Mononuclear cell (primary cell): Measurements from ENCODE around the gene ASAP2. TPM values are rescaled to one million over a fixed set of nuclear protein-coding genes. Genes with fewer than 3 reads are reported as not detected.

Source experiments
- H3K27me3 ChIP-seq: 2 replicates; pipeline ENCODE4 v1.6.0; 2011; ENCODE audit warnings: low read length, control low read depth; ENCODE audit not compliant: insufficient read depth
- H3K4me1 ChIP-seq: 2 replicates; pipeline ENCODE4 v1.5.1; 2011; ENCODE audit warnings: mild to moderate bottlenecking, low read length, control low read depth; ENCODE audit not compliant: insufficient read depth
- H3K4me3 ChIP-seq: 2 replicates; pipeline ENCODE4 v1.5.1; 2011; ENCODE audit warnings: mild to moderate bottlenecking, low read length, moderate library complexity
- H3K9me3 ChIP-seq: 2 replicates; pipeline ENCODE4 v1.5.1; 2011; ENCODE audit warnings: low read depth, mild to moderate bottlenecking, control low read depth, low read length
- total RNA-seq: library from RNA; depleted of rRNA; stranded (reverse); fragments of >200 nt; gene quantifications from one replicate; pipeline ENCODE4 v1.2.3, GENCODE V29; 2012

The ASAP2 gene
- total RNA-seq, 1 donor: 4.6 TPM

DNA sequence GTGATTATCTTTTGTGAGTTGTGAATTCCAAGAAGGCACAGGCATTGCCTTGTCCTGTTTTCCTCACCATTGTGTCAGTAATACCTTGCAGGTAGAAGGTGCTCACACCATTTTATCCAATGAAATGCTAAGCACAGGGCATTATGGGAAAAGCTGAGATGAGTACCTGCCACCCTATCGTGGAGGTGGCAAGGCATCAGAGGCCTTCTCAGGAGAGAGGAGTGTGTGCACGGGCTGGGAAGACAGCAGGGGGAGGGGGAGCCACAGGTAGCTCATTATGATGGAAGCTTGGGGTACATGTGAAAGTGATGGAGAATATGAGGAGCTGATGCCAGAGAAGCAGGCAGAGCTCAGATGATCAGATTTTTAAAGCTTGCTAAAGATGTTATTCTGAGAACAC lies 69.5 kb downstream of the ASAP2 start:
- no peaks in the 10 kb centered on the region for H3K27me3 ChIP-seq
- H3K9me3 ChIP-seq: no peaks in the 10 kb centered on the region
- no peaks in the 10 kb centered on the region for H3K4me1 ChIP-seq
- no peak overlapping the region for H3K4me3 ChIP-seq

DNA sequence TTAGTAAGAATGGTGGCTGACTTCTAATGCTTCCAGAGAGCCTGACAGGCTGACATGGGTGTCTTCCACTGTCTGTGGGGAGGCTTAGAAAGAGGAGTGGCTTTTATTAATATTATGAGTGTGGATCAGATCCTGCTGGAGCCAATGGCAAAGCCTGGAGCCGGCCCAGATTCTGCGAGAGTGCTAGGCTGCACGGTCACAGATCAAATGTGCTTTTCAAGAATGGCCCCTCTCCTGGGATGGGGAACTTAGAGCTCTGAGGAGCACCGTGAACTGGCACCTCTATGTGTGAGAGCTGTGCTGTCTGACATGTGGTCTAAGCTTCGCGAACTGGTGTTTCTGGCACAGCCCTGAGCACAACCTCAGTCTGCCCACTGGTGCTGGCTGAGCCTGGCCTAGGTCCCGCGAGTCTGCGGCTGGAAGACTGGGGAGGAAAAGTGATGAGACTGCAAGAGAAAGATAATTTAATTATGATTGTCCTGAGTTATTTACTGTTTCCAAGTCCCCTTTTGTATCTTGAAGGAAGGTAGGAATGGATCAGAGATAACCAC lies 70.4 kb downstream of the ASAP2 start:
- Histone ChIP-seq H3K4me1 (no peaks in the 10 kb centered on the region), H3K27me3 (no peaks in the 10 kb centered on the region), H3K9me3 (no peaks in the 10 kb centered on the region), H3K4me3 (no peak overlapping the region)

DNA sequence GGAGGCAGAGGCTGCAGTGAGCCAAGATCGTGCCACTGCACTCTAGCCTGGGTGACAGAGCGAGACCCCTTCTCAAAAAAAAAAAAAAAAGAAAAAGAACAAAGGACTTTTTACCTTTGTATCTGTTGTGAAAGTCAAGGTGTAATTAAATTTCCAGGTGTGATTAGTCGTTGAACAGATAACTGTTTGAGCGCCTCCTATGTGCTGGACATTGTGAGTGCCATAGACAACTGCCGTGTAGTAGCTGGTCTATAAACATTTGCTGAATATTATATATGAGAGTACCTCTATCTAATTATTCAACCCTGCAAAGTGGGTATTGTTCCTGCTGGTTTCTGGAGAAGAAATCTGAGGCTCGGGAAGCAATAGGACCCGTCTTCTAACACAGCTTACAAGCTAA lies 71.8 kb downstream of the ASAP2 start:
- Histone ChIP-seq H3K9me3 (no peaks in the 10 kb centered on the region), H3K4me1 (no peaks in the 10 kb centered on the region), H3K27me3 (no peaks in the 10 kb centered on the region), H3K4me3 (no peak overlapping the region)

DNA sequence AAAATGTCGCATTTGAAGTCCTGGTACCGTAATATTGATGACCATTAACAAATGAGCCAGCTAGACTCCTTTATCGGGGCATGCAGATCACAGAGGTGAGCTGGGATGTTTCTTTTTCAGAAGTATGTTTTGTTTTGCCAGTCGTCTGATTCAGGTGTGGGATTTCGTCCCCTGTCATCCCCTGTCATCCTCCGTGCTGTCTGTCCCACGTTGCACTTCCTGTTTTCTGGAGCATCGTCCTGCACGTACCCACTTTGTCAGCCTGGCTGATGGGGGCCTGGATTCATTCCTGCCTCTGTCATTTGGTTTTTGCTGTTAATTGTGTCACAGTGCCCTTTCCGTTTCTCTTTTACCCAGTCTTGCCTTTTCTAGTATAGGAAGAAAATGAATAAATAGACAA lies 72.8 kb downstream of the ASAP2 start:
- no peak overlapping the region for H3K4me3 ChIP-seq
- H3K9me3 ChIP-seq: no peaks in the 10 kb centered on the region
- no peaks in the 10 kb centered on the region for H3K4me1 ChIP-seq
- H3K27me3 ChIP-seq: no peaks in the 10 kb centered on the region

DNA sequence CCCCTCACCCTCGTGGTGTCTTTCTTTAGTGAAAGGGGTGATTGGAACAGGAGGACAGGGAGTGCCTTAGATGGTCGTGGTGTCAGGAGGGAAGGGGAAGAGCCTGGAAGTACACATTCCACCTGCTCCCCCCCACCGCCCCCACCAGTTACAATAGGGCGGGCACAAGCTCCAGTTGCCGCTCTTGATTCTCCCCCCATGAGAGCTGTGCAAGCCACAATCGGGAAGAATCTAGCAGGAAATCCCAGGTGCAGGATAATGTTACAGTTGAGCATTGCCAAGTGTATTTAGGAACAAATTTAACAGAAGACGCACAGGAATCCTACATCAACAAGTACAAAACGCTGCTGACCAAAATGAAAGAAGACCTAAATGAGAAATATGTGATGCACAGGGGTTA lies 73.6 kb downstream of the ASAP2 start:
- no peaks in the 10 kb centered on the region for H3K9me3 ChIP-seq
- H3K27me3 ChIP-seq: no peaks in the 10 kb centered on the region
- no peaks in the 10 kb centered on the region for H3K4me1 ChIP-seq
- H3K4me3 ChIP-seq: no peak overlapping the region

DNA sequence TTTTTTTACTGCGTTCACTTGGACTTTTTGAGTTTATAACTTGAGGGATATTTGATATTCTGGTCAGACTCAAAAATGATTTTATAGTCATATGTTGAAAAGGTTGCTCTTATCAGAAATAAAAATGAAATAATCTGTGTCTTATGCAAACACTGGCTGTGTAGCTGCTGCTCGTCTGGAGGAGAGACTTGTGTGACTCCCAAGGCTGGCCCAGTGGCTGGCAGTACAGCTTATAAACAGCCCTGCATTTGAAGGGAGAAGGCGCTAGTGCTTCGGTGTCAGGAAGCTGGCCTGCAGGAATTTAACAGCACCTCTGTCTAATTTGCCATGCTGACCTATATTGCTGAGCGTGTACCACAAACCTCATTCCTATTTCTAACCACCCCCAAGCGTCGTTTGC lies 74.5 kb downstream of the ASAP2 start:
- Histone ChIP-seq H3K9me3 (no peaks in the 10 kb centered on the region), H3K4me3 (no peak overlapping the region), H3K27me3 (no peaks in the 10 kb centered on the region), H3K4me1 (no peaks in the 10 kb centered on the region)

DNA sequence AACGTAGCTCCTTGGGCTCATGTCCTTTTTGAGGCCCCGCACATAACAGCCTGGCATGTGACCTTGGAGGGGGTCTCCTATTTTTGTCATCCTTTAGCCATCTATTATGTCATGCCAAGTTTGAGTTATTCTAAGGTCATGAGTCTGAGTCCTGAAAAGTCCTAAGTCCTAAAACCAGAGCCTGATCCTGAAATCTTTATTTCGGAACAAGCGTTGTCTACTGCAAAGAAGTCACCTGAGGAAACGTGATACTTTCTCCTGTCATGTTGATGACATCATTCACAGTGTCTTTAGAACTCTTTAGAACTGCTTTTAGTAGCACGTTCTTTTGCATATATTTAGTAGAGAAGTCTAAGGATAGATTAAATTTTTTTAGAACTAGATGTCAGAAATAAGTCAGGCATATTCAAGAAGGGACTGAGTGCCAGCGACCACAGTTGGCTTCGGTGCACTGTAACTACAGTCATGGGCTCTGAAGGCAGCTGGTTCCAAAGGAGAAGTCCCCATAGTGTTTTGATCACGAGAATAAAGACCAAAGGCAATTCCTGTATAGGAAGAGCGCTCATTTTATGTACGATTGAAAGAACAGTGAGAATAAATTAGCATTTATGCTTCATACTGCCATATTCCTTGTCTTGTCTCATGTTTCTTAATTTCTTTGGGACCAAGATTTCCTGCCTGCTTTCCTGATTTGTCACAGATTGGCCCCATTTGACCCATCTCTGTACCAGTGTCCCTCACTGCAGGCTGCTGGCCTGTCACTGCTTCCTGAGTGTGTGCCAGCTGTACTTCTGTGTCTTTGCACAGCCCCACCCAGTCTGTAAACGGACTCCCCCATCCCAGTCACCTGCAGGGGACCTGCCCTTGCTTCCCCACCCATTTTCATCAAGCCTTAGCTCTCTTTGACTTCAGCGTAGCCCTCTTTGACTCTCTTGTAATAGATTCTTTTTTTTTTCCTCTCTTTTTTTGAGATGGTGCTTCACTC lies 75.8 kb downstream of the ASAP2 start:
- H3K4me3 ChIP-seq: no peak overlapping the region
- H3K27me3 ChIP-seq: no peaks in the 10 kb centered on the region
- H3K9me3 ChIP-seq: no peaks in the 10 kb centered on the region
- H3K4me1 ChIP-seq: no peaks in the 10 kb centered on the region

DNA sequence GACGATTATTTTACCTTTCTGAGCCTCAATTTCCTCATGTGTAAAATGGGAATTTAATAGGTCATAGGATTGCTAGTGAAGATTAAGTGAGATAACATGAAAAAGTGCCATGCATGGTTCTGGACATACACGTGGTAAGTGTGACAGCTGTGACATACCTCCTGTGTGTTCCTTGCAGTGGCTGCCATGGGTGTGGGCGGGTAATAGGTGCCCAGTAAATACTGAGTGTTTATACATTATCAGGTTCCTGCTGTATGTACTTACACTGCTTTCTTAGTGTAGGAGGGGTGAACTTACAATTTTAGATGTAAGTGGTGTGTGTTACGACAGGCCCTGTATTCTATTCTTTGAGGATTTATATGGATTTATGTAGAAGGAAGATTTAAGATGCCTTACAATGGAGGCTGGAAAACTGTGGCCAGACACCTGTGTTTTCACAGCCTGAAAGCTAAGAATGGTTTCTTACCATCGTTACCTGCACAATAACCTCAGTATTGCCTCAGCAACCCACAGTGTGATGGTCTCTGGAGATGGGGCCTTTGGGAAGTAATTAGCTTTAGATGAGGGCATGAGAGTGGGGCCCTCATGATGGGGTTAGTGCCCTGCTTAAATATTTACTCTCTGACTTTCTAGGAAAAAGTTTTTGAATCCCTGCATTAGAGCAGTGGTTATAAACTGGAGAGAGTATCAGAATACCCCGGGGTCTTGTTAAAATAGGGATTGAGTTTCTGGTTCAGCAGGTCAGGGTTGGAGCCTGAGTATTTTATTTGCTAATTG lies 78.1 kb downstream of the ASAP2 start:
- Histone ChIP-seq H3K4me3 (no peak overlapping the region), H3K9me3 (no peaks in the 10 kb centered on the region), H3K27me3 (no peaks in the 10 kb centered on the region), H3K4me1 (no peaks in the 10 kb centered on the region)

DNA sequence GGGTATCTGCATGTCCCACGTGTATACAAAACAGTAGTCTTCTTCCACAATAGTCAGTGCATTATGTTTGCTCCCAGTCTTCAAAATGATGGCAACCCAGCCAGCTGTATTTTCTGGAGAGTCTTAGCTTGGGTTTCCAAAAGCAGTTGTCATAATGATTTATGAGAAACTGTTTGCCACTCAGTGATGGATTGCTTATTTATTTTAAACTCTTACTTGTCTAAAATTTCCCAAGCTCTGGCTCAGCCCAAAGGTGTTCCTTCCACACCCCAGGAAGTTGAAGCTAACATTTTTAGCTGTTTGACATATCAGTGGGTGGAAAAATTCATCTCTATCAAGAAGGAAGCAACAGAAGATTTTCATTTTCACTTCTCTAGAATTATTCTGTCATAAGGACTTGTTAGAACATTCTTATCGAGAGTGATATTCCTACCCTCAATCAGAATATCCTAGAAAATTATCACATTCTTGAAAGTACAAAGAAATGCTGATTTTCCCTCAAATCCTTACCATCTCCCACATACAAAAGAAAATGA lies 78.8 kb downstream of the ASAP2 start:
- Histone ChIP-seq H3K27me3 (no peaks in the 10 kb centered on the region), H3K4me1 (no peaks in the 10 kb centered on the region), H3K9me3 (no peaks in the 10 kb centered on the region), H3K4me3 (no peak overlapping the region)

DNA sequence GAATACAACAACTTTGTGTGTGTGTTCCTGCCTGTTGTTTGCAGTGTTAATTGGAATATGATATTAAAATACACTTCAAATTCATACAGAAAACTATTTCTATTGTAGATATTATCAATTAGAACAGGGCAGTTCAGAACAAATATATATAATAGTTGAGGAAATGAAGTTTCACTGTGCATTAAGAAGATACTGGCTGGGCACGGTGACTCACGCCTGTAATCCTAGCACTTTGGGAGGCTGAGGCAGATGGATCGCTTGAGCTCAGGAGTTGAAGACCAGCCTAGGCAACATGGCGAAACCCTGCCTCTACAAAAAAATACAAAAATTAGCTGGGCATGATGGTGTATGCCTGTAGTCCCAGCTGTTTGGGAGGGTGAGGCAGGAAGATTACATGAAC lies 79.3 kb downstream of the ASAP2 start:
- H3K9me3 ChIP-seq: no peaks in the 10 kb centered on the region
- H3K27me3 ChIP-seq: no peaks in the 10 kb centered on the region
- no peak overlapping the region for H3K4me3 ChIP-seq

DNA sequence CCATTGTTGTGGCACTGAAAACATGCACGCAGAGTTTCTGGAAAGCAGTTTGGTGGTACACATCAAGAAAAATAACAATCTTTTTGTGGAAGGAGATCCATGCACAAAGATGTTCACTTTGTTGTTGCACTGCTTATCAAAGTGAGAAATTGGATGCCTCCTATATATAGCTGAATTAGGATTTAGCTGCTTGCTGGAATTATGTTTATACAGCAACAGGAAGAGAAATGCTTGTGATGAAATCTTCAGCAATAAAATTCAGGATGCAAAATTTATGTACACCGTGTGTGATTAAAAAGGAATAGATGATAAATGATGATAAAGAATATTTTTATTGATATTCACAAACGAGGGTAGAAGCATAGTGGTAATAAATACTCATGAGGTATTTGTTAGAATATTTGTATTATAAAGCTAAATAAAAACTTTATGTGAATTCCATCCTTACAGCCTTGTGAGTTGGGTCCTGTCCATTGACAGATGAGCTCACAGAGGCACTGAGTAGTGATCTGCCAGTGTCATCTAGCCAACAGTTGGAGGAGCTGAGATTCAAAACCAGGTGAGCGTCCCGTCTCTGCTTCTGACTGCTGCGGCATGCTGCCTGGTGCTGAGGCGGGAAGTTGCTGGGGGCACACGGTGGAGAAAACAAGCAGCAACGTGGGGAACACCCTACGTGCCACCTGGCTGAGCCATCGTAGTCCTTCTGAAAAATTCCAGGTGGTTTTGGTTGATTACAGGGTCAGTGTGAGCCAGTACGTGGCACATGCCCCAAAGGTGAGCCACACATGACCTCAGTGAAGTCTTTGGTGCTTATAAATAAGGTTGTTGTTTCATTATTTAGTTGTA lies 80.2 kb downstream of the ASAP2 start:
- no peaks in the 10 kb centered on the region for H3K9me3 ChIP-seq
- H3K4me3 ChIP-seq: no peak overlapping the region
- no peaks in the 10 kb centered on the region for H3K27me3 ChIP-seq
- H3K4me1 ChIP-seq: no peaks in the 10 kb centered on the region

More for the DNA sequence above, 79.3 kb downstream of the ASAP2 start:
- no peaks in the 10 kb centered on the region for H3K4me1 ChIP-seq

DNA sequence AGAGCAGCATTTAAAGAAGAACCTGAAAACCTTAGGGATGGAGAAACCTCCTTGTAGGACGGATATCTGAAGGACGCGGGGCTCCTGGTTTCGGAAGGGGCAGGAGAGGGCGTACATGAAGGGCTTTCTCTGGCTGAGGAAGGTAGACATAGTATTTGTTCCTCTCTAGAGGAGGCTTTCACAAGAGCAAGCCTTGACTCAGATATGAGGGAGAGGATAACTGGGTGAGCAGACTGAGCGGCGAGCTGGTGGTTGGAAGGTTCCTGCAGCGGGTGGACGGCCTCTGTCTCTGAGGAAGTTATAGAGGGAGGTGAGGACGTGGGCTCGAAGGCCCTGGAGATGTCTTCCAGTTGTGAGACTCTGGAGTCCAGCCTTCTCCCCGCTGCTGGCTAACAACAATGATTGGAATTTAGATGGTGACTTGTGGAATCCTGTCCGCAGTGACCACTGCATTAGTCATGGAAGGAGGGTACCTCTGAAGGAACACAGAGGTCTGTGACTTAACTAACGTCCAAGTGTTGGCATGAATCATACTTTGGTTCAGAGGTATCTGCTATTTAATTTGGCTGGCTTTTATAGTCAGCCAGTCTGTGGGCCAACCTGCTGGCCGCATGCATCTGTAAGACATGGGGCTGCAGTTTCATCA lies 80.9 kb downstream of the ASAP2 start:
- no peaks in the 10 kb centered on the region for H3K9me3 ChIP-seq
- H3K4me3 ChIP-seq: no peak overlapping the region
- H3K4me1 ChIP-seq: no peaks in the 10 kb centered on the region
- H3K27me3 ChIP-seq: no peaks in the 10 kb centered on the region

DNA sequence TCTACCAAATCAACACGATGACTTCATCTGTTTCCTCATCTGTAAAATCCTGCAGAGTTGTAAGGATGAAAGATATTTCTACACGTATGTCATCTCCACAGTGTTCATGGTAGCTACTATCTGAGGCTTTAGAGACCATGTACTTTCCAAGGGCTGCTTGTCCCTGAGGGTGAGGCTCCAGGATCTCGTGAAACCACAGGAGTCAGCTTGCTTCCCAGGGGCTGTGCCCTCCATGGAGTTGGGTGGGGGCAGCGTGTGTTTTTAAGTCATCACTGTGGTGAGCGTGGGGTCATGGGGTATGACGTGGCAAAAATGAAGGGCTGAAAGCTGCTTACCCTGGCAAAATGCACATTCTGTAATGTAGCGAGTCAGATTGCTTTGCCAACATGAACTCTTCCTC lies 81.6 kb downstream of the ASAP2 start:
- Histone ChIP-seq H3K9me3 (no peaks in the 10 kb centered on the region), H3K4me3 (no peak overlapping the region), H3K27me3 (no peaks in the 10 kb centered on the region), H3K4me1 (no peaks in the 10 kb centered on the region)
